GM19372 (cell line): ENCODE measurements around the gene ZNF879.

Experiments used
- ATAC-seq: cut with Tn5 transposase; IDR thresholded peaks from one replicate; pipeline ENCODE4 v1.9.1; 2021; ENCODE audit warnings: mild to moderate bottlenecking, low read depth, moderate library complexity; ENCODE audit not compliant: unreplicated experiment

The ZNF879 gene

GRCh38 chr5:179006564-179006963 is 17.0 kb upstream of the ZNF879 start:
- no peak for ATAC-seq

- no peak for ATAC-seq
Observed at GRCh38 chr5:179008667-179009066, 14.9 kb upstream of the ZNF879 start.

GRCh38 chr5:179033004-179033580 is 9.5 kb downstream of the ZNF879 start:
- no peak for ATAC-seq

- ATAC-seq = no peak
Observed at GRCh38 chr5:179044765-179045164, 21.2 kb downstream of the ZNF879 start.

- no peak for ATAC-seq
Observed at GRCh38 chr5:179051784-179052183, 28.2 kb downstream of the ZNF879 start.

- ATAC-seq = no peak
Observed at GRCh38 chr5:179054036-179054785, 30.6 kb downstream of the ZNF879 start.

- no peak for ATAC-seq
Observed at GRCh38 chr5:179054876-179055275, 31.3 kb downstream of the ZNF879 start.

GRCh38 chr5:179055436-179055835 is 31.8 kb downstream of the ZNF879 start:
- ATAC-seq = no peak

GRCh38 chr5:179055841-179056240 is 32.2 kb downstream of the ZNF879 start:
- no peak for ATAC-seq

- ATAC-seq = no peak
Observed at GRCh38 chr5:179060116-179061008, 36.8 kb downstream of the ZNF879 start, which contains the start of gene ZNF354C. TSS of gene ZNF354C (plus strand) at chr5:179060373. CDS start at chr5:179062069, 1,696 bp downstream.

GRCh38 chr5:179061025-179061424 is 37.4 kb downstream of the ZNF879 start:
- no peak for ATAC-seq

GRCh38 chr5:179065703-179066102 is 42.1 kb downstream of the ZNF879 start:
- no peak for ATAC-seq

- ATAC-seq = no peak
Observed at GRCh38 chr5:179079165-179079987, 55.8 kb downstream of the ZNF879 start.

- ATAC-seq = no peak
Observed at GRCh38 chr5:179080724-179081123, 57.1 kb downstream of the ZNF879 start.
